ENCODE measurements around the gene EFNA1.
"Not testable (repeated sequence)": the region's sequence is repeated elsewhere in the genome, so short reads cannot be mapped to it uniquely, and the experiment has no call there.

The EFNA1 gene

DNA sequence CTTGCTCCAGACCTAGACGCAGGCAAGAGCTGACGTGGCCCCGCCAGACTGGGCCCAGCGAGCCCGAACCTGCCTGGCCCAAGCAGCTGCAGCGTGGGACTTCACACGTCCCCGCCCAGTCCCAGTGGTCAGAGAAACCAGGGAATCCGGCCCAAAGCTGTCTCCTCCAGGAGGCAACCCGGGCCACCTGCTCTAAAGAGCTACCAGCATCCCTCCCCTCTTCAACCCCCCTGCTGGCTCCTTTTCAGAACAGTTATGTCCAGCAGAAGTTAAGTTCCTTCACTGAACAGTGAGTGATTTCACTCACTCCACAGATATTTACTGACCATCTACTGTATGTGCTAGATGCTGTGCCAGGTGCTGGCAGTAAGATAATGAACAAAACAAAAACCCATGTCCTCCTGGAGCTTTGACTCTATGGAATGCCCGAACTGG, 2.1 kb upstream of the EFNA1 start:
- no peak for DNase-seq

DNA sequence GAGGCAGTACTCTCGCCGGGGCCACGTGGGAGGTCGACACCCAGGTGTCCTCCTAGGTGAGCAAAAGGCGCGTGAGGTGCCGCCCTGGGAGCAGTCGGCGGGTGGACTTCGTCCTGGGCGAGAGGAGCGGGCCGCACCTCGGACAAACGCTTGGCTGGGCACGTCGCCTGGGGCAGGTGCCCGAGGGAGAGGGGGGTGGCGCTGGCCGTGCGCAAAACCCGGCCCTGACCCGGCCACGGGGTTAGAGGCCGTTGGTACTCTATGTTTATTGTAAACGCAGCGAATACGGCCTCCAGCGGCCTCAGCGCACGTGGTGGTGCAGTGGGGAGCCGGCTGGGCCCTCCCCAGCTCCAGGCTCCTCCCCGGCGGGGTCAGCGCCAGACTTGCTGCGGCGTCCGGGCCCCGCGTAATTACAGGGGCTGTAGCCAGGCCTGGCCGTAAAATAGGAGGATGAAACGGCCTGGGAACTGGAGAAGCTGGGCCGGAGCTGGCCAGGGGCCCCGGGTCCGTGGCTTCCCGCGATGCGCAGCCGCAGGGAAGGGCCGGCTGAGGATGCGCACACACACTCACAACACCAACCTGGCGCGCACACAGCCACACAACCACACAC, 1.6 kb upstream of the EFNA1 start:
- DNase-seq: no peak

DNA sequence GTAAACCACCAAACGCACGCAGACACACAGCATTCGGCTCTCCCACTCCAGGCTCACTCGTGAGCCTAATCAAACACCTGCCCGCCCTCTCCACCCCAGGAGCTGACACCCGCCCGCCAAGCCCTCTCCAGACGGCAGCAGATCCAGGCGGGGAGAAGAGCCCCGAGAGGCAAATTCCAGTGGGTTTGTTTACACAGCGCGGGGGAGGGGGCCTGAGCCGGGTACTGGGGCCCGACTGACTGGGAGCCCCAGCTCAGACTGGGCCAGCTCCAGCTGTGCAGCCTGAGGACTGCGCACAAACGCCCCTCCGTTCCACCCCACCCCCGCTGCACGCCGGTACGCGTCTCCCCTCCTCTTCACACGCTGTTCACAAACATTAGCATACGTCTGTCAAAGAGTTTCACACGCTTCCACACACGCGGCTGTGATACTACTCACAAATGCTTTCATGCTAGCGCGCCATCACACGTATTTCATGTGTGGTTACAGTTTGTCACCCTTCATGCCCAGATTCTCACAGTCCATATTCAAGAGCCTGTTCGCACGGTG, 1.0 kb upstream of the EFNA1 start:
- DNase-seq: peak; percentile 62

DNA sequence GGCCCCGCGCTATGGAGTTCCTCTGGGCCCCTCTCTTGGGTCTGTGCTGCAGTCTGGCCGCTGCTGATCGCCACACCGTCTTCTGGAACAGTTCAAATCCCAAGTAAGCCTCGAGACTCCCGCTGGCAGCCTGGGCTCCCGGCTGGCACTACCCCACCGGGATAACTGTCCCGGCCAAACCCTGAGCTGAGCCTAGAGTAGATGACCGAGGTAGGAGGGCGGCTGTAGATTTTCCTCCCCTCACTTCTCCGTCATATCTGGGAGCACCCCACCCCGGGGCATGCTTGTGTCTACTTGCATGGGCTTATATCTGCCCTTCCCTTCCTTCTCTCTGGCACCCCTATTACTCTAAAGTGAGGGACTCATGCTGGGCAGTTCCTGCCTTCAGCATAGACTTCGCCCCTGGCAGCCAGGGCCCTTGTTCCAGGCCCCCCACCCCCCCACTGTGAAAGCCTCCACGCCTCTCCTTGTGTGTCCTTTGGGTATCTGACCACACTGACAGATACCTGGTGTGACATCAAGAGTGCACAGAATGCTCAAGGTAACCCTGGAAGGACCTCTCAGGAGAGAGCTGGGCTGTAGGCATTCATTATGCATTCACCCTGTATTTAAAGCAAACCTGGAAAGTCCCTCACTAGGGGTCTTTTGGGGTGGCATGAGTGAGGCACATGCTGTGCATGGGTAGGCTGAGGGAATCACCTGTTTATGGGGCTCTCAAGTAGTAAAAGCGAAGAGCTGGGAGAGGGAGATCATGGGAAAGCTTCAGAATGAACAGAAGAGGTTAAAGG, 485 bp downstream of the EFNA1 start:
- no peak for DNase-seq

DNA sequence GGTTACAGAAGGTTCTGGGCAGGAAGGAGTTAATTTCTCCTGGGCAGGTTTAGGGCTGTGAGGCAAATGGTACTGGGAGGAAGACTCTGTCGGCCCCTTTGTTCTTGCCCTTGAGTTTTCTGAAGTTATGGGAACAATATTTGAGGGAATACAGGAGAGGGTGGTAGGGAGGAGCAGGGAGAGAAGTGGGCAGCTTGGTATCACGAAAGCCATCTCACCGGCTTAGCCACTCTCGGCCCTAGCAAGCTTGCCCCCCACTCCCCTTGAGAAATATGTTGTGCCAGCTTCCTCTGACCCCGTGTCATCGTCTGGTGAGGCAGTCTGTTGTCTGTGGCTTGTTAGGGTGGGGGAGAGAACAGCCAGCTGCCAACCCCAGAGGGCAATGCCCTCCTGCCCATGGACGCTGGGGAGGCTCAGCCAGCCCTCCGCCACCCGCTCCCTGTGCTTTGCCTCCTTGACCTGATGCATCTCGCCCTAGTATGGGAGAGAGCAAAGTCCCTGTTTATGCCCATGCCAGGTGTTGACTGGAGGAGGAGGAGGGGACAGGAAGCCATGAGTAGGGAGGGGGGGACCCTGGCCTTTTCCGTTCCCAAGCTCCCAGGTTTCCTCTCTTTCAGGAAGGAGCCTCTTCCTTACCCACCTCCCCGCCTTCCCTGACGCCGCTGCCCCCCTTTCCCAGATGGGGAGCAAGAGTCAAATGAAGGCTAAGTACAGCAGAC, 1.2 kb downstream of the EFNA1 start:
- no peak for DNase-seq

DNA sequence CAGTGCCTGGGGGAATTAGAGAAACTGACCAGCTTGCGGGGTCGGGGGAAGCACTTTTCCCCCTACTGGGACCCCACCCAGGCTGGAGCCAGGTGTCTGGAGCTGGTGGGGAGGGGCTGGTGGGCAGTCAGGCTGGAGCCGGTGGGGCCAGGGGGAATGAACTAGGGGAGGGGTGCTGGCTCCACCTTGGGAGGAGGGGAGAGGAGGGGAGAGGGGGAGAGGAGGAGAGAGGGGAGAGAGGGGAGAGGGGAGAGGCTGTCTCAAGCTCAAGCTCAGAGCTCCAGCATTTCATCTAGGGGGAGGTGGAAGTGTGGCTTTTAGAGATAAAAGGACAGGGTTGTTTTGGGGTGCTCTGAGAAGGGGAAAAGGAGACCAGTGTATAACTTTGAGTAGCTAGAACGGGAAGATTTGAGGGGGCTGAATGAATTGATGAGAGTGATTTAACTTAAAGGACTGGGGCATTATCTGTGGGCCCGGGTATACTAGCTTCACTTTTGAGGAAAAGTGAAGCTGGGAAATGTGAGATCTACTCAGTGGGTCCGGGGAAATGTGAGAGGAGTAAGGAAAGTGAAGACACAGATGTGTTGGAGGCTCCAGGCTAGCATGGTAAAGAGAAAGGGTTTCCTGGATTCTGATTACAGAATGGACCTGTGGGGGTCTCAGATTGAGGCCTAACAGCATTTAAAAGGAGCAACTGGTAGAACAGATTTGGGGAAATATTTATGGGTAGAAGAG, 2.8 kb downstream of the EFNA1 start:
- DNase-seq: no peak

DNA sequence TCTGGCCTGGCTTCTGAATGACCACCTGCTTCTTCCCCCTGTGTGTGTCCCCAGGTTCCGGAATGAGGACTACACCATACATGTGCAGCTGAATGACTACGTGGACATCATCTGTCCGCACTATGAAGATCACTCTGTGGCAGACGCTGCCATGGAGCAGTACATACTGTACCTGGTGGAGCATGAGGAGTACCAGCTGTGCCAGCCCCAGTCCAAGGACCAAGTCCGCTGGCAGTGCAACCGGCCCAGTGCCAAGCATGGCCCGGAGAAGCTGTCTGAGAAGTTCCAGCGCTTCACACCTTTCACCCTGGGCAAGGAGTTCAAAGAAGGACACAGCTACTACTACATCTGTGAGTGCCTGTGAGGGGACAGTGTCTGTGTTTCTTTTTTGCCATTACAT, 3.6 kb downstream of the EFNA1 start:
- no peak for DNase-seq

DNA sequence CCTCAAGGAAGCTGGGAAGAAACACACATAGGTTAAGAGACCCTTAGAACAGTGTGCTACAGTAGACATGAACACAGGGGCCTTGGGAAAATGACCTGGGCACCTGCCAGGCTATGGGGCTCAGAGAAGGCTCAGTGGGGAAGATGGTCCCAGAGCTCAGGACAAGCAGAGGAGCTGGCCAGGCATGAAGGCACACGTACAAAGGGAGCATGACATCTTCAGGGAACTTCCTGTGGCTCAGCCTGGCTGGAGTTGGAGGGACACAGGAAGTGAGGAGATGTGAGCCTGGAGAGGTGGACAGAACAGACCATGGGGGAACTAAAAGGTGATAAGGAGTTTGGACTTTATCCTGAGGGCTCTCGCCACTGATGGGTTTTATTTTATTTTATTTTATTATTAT, 4.2 kb downstream of the EFNA1 start:
- DNase-seq: no peak

DNA sequence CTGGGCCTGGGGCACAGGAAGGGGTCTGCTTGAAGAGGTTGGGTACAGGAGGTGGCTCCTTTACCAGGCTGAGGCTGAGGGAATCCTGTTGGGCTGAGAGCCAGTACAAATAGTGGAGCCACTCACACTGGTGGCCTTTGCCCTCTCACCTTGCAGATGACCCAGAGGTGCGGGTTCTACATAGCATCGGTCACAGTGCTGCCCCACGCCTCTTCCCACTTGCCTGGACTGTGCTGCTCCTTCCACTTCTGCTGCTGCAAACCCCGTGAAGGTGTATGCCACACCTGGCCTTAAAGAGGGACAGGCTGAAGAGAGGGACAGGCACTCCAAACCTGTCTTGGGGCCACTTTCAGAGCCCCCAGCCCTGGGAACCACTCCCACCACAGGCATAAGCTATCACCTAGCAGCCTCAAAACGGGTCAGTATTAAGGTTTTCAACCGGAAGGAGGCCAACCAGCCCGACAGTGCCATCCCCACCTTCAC, 6.2 kb downstream of the EFNA1 start:
- no peak for DNase-seq

DNA sequence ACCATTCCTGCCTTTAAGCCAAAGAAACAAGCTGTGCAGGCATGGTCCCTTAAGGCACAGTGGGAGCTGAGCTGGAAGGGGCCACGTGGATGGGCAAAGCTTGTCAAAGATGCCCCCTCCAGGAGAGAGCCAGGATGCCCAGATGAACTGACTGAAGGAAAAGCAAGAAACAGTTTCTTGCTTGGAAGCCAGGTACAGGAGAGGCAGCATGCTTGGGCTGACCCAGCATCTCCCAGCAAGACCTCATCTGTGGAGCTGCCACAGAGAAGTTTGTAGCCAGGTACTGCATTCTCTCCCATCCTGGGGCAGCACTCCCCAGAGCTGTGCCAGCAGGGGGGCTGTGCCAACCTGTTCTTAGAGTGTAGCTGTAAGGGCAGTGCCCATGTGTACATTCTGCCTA, 6.6 kb downstream of the EFNA1 start:
- DNase-seq: no peak

DNA sequence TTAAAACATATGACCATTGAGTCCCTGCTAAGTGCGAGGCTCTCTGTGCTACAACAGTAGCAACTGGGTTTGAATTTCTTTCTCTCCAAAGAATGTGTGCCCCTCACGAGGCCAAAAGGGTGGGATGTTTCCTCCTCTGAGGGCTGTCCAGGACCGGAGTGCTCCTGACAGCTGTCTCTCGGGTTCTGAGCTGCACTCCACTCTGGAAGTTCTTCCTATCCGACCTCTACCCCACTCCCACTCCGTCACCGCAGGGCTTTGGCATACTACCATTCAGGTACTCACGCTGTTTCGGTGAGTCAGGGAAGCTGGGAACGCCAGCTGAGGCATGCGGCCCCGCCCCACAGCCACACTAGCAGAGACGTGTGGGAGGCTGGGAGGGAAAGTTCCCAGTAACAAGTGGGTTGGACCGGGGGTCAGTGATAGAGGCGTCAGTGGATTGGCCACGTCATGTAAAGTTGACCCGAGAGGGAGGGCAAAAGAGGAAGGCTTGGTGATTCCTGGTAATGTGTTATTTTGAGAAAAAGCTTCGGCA, 7.3 kb downstream of the EFNA1 start:
- DNase-seq: peak; percentile 81

DNA sequence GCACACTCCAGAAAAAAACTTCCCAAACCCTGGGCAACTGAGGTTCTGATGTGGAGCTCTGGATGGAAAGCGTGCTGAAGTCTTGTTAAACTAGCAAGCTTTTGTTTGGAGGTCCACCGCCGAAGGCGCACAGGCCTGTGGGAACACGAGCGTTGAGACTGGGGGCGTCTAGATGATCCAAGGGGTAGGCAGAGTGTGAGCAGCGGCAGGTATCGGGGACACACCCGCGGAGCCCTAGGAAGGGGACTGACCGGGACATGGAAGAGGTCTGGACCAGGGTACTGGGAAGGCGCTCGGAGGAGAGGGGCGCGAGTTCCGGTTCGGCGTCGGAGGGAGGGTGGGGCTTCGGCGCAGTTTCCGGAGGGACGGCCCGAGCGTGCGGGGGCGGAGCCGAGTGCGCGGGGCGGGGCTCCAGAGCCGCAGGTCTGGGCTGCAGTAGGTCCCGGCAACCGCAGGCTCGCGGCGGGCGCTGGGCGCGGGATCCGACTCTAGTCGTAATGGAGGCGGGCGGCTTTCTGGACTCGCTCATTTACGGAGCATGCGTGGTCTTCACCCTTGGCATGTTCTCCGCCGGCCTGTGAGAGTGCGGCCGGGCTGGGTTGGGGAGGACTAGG, 7.8 kb downstream of the EFNA1 start, which contains the start of gene SLC50A1:
Gene SLC50A1 (plus strand): TSS at position 438 of the 614 bp plus-strand sequence. CDS start 60 bp downstream, at position 498.
- DNase-seq: peak; percentile 97

DNA sequence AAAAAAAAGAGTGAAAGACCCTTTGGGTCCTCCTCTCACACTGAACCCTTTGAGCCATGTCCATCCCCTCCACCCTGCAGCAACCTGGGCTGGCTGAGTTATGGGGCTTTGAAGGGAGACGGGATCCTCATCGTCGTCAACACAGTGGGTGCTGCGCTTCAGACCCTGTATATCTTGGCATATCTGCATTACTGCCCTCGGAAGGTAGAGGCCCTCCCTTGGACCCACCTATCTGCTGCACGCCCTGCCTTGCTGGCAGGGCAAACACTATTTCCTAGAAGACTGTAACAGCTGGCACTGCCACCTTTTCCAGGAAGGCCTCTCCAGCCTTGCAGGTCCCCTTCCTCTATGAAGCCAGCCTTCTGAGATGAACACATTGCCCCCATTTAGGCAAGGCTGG, 9.1 kb downstream of the EFNA1 start:
- peak; percentile 60 for DNase-seq

DNA sequence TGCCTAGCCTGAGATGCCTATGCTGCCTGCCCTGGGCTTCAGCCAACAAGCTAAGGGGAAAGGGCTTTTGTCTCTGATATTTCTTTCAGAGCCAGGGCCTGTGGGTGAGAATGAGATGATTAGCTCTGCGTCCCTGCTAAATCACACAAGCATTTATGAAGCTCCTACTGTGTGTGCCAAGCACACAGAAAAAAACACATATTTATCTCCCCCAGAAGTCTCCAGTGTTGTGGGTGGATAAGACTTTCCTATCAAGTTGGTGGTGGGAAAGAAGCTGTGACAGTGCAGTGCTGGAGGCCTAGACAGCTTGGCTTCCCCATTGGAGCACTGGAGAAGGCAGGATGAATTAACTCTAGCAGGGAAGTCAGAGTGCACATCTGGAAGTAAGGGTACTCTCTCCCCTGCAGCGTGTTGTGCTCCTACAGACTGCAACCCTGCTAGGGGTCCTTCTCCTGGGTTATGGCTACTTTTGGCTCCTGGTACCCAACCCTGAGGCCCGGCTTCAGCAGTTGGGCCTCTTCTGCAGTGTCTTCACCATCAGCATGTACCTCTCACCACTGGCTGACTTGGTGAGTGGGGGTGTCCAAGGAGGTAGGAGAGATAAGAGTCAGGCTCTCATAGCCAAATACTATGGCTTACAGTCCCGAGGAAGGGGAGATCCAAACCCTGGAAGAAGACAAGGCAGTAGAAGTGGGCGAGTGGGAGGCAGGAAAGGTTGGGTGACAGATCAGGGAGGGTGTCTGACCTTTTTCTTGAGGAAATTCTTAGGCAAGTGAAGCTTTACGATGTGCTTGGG, 9.7 kb downstream of the EFNA1 start:
- no peak for DNase-seq

DNA sequence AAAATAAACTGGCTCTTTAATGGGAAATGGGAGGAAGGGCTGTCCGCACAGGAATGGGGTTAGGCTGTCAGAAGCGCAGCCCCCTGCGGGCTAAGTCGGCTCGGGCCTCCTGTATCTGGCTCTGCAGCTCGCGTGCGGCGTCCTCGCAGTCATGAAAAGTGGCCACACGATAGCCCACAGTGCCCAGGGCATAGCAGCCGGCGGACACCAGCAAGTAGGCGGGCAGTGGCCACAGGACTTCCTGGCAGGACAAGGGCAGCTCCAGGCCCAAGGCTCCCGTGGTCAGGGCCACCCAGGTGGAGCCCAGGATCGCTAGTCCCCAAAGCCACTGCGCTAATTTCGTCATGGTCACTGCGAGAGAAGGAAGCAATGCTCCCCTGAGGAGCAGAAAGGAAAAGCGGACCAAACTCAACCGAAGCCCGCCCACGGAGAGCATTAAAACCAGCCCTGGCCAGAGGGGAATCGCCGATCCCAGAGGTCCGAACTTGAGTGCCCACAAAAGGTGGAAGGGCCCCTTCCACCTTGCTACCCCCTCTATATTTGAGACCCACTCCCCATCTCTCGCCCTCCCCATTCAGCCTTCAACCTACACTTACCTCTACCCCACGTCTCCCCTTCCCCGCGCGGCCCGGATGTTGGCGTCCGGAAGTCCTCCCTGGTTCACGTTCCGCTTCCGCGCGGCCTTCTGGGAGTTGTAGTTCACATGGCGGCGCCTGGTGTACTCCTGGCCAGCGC, 12.4 kb downstream of the EFNA1 start, which contains the start of gene DPM3:
Gene DPM3 (minus strand): TSS at position 637 of the 735 bp plus-strand sequence. CDS start 291 bp downstream, at position 346.
- peak; percentile 94 for DNase-seq

DNA sequence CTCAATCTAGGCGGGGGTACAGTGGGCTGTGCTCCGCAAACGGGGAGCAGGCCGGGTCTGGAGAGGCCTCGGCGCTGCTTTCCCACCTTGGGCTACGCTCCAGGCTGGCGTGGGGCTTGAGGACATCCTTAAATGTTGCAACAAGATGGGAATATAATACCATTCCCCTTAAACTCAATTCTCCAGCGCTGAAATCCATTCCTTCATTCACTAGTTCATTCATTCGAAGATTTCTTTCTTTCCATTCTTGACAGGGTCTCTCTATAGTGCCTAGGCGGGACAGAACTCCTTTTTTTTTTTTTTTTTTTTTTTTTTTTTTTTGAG, 12.9 kb downstream of the EFNA1 start:
- no peak for DNase-seq

DNA sequence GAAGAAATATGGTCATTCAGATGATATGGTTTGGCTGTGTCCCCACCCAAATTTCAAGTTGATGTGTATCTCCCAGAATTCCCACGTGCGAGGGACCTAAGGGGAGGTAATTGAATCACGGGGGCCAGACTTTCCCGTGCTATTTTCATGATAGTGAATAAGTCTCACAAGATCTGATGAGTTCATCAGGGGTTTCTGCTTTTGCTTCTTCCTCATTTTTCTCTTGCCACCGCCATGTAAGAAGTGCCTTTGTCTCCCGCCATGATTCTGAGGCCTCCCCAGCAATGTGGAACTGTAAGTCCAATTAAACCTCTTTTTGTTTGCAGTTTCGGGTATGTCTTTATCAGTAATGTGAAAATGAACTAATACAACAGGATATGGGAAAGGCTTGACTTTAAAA, 14.1 kb downstream of the EFNA1 start:
- DNase-seq: no peak

DNA sequence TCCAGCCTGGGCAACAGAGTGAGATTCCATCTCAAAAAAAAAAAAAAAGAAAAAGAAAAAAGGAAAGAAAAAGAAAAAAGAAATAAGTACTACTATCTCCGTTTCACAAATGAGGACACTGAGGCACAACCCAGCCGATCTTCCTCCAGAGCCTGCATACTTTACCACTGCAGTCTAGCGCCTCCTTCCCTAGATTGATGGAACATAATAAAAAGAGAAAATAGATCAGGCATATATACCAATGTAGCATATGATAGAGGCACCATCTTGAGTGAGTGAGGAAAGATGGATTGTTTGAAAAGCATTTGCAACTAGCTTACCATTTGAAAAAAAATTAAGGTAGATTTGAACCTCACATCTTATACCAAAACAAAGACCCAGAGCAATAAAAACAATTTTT, 17.8 kb downstream of the EFNA1 start:
- no peak for DNase-seq

DNA sequence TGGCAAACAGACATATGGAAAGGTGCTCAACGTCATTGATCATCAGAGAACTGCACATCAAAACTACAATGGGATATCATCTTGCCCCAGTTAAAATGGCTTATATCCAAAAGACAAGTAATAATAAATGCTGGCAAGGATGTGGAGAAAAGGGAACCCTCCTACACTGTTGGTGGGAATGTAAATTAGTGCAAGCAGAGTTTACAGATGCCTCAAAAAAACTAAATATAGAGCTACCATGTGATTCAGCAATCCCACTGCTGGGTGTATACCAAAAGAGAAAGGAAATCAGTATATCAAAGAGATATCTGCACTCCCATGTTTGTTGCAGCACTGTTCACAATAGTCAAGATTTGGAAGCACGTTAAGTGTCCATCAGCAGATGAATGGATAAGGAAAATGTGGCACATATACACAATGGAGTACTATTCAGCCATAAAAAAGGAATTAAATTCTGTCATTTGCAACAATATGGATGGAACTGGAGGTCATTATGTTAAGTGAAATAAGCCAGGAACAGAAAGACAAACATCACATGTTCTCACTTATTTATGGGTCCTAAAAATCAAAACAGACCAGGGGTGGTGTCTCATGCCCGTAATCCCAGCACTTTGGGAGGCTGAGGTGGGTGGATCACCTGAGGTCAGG, 28.4 kb downstream of the EFNA1 start:
- DNase-seq: not testable (repeated sequence)

DNA sequence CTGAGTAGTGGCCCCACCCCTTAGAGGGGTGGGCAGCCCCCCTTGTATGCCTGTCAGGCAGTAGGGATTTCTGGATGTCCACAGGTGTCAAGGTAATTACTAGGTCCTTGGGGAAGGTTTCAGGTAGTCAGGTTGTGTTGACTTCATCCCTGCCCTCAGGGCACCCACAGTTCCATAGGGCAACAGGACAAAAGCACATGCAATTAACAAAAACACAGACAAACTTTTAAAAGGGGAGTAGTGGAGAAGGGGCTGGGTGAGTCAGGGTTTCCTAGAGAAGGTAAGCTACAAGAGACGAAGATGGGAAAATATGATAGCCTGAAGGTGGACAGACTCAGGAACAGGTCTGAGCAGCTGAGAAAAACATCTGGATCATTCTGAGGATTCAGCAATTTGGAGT, 31.3 kb downstream of the EFNA1 start:
- DNase-seq: no peak
